Fibroblast of pulmonary artery (primary cell): ENCODE data around the gene RCBTB1.

ENCODE experiments used
- DNase-seq: peaks from one replicate; pipeline ENCODE4 v3.0.0-alpha.2; 2010; ENCODE audit warnings: low read depth
- H3K4me3 ChIP-seq: replicated peaks from 2 replicates; pipeline ENCODE4 v1.5.1; 2011; ENCODE audit warnings: low read depth, mild to moderate bottlenecking, control low read depth, low read length, moderate library complexity
- TF ChIP-seq, protein P1 (sequence below): IDR thresholded peaks from 2 replicates; pipeline ENCODE4 v1.5.1; 2011; ENCODE audit warnings: mild to moderate bottlenecking, control low read depth, low read length, inconsistent platforms; ENCODE audit errors: missing control alignments

RCBTB1 gene

DNA sequence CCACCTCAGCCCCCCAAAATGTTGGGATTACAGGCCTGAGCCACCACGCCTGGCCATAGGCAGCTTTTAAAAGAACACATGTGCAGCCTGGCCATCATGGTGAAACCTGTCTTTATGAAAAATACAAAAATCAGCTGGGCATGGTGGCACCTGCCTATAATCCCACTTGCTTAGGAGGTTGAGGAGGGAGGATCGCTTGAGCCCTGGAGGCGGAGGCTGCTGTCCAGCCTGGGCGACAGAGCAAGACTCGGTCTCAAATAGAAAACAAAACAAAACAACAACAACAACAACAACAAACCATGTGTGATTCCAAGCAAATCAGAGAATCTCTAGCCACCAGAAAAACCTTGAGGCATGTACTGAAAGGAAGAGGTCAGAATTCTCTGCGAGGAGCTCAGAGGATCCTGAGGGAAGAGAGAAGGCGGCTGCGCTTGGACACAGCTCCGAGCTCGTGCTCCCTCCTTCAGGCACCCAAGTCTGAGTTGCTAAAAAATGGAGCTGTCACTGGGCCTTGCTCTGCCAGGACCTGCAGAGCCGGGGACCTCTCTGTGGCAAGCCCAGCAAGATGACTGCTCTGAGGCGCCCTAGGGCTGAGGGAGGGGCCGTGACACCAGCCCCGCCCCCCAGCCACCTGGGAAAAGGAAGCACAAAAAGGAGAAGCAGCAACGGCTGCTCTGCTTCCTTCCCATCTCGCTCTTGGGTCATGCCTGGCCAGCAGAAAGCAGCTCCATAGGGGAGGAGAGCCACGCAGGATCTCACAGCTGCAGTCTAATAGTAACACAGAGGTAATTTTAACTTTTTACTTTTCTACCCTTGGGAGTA, 42.7 kb upstream of the RCBTB1 start, which contains the start of gene ARL11:
Gene ARL11 (plus strand): TSS at position 677 of the 822 bp plus-strand sequence. CDS start 1,941 bp downstream, outside the sequence.
- no peak within 1 kb of the TSS for H3K4me3 ChIP-seq
- DNase-seq, result no peak

DNA sequence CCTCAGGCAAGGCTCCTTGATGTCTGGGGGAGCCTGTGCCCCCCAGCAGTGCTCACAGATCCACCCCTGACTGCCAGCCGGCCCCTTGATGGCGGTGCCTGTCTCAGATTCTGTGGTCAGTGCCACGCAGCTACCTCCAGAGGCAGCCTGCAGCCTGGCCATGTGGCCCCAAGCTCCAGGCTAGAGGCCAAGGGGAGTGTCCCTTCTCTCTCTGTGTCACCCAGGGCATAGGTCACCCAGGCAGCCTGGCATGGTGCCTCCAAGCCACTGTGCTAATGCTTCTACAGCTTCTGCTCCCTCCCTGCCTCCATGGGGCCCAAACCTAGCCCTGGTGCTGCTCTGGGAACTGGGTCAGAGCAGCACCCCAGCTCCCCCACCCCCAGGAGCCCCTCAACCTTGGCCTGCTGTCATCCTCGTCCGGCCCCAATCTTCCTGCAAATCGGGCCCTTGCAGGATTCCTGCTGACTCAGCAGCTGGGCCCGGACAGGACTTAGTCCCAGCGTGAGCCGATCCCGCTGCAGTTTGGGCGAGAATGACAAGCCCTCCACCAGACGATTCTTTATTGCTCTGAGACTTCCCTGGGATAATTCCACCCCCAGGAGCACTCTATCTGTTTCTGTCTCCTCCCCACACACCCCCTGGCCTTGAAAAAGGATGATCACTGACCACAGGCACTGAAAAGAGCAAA, 40.2 kb upstream of the RCBTB1 start:
- H3K4me3 ChIP-seq, result no peak overlapping the region
- TF ChIP-seq, protein P1, sequence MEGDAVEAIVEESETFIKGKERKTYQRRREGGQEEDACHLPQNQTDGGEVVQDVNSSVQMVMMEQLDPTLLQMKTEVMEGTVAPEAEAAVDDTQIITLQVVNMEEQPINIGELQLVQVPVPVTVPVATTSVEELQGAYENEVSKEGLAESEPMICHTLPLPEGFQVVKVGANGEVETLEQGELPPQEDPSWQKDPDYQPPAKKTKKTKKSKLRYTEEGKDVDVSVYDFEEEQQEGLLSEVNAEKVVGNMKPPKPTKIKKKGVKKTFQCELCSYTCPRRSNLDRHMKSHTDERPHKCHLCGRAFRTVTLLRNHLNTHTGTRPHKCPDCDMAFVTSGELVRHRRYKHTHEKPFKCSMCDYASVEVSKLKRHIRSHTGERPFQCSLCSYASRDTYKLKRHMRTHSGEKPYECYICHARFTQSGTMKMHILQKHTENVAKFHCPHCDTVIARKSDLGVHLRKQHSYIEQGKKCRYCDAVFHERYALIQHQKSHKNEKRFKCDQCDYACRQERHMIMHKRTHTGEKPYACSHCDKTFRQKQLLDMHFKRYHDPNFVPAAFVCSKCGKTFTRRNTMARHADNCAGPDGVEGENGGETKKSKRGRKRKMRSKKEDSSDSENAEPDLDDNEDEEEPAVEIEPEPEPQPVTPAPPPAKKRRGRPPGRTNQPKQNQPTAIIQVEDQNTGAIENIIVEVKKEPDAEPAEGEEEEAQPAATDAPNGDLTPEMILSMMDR, result no peak
- DNase-seq, result peak; percentile 25

More for the DNA sequence above, 42.7 kb upstream of the RCBTB1 start, which contains the start of gene ARL11:
- TF ChIP-seq, protein P1, result no peak

DNA sequence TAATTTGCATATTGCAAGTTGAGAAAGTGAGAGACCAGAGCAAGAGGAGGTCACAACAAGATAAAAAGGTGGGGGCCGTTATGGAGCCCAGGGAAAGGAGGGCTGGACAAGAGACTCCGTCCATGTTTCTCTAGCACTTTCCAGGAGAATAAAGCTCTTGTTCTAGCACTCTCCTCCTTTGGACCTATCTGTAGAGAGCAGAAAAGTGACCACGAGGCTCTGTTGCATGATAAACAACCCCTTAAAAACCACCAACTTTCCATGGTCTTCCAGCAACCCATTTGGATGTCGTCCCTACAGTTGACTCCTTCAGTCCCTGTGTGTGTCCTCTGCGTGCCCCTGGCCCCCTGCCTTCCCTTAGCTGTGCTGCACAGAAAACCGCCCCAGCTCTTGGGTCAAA, 38.9 kb upstream of the RCBTB1 start:
- DNase-seq, result no peak
- H3K4me3 ChIP-seq, result no peak overlapping the region
- TF ChIP-seq, protein P1, result no peak

DNA sequence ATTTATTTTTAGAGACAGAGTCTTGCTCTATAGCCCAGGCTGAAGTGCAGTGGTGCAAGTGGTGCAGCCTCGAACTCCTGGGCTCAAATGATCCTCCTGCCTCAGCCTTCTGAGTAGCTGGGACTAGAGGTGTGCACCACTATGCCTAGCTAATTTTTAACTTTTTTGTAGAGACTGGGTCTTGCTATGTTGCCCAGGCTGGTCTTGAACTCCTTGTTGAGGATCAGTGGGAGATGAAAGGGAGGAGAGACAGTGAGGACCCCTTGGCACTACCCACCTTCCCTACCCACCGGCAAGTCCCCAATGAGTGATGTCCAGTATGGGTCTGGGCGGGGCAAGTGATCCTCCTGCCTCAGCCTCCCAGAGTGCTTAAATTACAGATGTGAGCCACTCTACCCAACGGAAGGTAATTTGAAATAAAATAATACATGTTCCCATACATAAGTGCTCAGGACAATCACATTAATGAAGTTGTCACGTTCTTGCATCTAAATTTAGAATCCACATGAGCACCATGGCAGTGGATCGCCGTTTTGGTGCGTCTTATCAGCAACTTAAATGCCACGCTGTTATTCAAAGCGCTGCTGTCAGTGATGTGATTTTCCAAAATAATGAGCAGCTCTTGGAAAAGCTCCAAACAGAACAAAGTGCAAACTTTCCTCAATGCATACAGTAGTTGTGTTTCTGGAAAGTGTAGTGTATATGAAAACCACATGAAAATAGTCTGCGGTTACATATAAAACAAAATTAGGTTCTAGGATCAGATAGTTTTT, 37.0 kb upstream of the RCBTB1 start:
- TF ChIP-seq, protein P1, result no peak
- no peak for DNase-seq
- H3K4me3 ChIP-seq, result no peak overlapping the region

DNA sequence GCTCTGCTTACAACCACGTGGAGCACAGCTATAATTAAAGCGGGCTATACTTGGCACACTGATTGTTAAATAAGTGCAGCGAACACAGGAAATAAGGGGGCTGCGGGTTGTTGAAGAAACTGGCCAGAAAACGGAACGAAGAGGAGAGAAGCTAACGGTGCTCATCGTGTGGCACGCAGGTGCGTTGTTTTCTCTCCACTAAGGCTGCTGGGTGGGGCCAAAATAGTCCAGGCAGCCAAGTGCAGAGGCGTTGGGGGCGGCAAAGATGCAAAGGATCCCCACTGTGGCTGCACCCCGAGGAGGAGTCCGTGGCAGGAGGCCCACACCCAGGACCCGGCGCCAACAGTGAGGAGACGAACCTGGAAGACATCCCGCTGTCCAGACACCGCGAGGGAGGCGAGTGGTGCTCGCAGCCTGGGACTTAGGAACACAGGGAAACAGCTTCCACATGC, 34.8 kb upstream of the RCBTB1 start:
- no peak overlapping the region for H3K4me3 ChIP-seq
- no peak for DNase-seq
- TF ChIP-seq, protein P1, result no peak

DNA sequence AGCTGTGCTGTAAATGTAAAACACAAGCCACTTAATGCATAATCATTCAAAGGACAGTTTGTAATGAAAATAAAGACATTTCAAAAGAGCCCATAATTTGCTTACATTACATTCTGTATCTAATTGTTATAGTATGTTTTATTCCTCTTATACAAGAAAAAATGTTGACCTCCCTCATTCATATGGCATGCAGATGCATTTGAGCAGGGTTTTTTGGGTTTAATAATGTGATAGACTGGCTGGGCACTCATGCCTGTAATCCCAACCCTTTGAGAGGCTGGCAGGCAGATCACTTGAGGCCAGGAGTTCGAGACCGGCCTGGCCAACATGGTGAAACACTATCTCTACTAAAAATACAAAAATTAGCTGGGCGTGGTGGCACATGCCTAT, 31.3 kb upstream of the RCBTB1 start:
- DNase-seq, result no peak
- TF ChIP-seq, protein P1, result no peak
- no peak overlapping the region for H3K4me3 ChIP-seq
